BJ (cell line): ENCODE data around the gene DNAH3. TPM values are rescaled to one million over a fixed set of nuclear protein-coding genes. Genes with fewer than 3 reads are reported as not detected.
"Not testable (repeated sequence)": the region's sequence is repeated elsewhere in the genome, so short reads cannot be mapped to it uniquely, and the experiment has no call there.

ENCODE experiments used
- CTCF ChIA-PET: fragments of 350-600 bp; formaldehyde crosslinking; extraction: SDS; loops from one replicate; lab custom pipeline; 2021; ENCODE audit warnings: antibody characterized with exemption, inconsistent platforms; lab: Yijun Ruan, JAX
- POLR2A ChIA-PET: fragments of 300-600 bp; sonication (Branson Sonifier 250); formaldehyde crosslinking; extraction: SDS; loops from one replicate; lab custom pipeline; 2021; ENCODE audit warnings: antibody characterized with exemption; lab: Charles Lee
- DNase-seq: peaks from one replicate; pipeline ENCODE4 v3.0.0-alpha.2; 2011; ENCODE audit warnings: low read depth
- H3K27me3 ChIP-seq: 2 replicates; pipeline ENCODE4 v1.6.0; 2011; ENCODE audit warnings: low read length; ENCODE audit not compliant: control insufficient read depth, insufficient read depth
- H3K36me3 ChIP-seq: 2 replicates; pipeline ENCODE4 v1.5.1; 2011; ENCODE audit warnings: low read length; ENCODE audit not compliant: control insufficient read depth, insufficient read depth
- H3K4me3 ChIP-seq: 2 replicates; pipeline ENCODE4 v1.5.1; 2011; ENCODE audit warnings: low read depth, mild to moderate bottlenecking, control low read depth, low read length
- polyA plus RNA-seq: library from polyadenylated mRNA; depleted of rRNA; stranded (reverse); fragments of >200 nt; gene quantifications from 2 replicates; pipeline ENCODE4 v1.2.3, GENCODE V29; 2011
- TF ChIP-seq, protein P1 (sequence below): IDR thresholded peaks from 2 replicates; pipeline ENCODE4 v1.5.1; 2011; ENCODE audit warnings: low read depth, mild to moderate bottlenecking, control low read depth, inconsistent platforms, low read length, moderate library complexity; ENCODE audit not compliant: insufficient read depth

DNAH3 gene
- polyA plus RNA-seq, 1 experiment, result not detected

DNA sequence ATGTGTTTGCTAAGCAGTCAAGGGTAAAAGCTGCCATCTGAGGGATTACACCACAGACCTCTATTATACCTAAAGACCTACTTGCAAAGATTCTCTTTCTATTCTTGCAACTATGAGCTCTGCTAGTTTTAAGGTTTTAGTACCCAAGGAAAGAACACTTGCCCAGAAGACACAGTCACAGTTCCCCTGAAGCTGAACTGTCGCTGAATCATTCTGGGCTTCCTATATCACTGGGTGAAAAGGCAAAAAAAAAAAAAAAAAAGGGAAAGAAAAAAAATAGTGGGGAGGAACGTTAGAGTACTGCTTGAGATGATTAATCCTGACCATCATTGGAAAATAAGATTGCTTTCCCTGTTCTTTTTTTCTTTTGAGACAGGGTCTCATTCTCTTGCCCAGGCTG is 212.2 kb downstream of the DNAH3 start:
- DNase-seq, result no peak
- POLR2A ChIA-PET, result interaction anchor here (0.6 kb wide), 1 partner anchor 54 kb away, joined by 3 read pairs; no protein-coding TSS in a partner anchor
- no peaks in the 10 kb centered on the region for H3K27me3 ChIP-seq
- CTCF ChIA-PET, result no interaction called here
- H3K36me3 ChIP-seq, result no peaks in the 10 kb centered on the region
- TF ChIP-seq, protein P1, sequence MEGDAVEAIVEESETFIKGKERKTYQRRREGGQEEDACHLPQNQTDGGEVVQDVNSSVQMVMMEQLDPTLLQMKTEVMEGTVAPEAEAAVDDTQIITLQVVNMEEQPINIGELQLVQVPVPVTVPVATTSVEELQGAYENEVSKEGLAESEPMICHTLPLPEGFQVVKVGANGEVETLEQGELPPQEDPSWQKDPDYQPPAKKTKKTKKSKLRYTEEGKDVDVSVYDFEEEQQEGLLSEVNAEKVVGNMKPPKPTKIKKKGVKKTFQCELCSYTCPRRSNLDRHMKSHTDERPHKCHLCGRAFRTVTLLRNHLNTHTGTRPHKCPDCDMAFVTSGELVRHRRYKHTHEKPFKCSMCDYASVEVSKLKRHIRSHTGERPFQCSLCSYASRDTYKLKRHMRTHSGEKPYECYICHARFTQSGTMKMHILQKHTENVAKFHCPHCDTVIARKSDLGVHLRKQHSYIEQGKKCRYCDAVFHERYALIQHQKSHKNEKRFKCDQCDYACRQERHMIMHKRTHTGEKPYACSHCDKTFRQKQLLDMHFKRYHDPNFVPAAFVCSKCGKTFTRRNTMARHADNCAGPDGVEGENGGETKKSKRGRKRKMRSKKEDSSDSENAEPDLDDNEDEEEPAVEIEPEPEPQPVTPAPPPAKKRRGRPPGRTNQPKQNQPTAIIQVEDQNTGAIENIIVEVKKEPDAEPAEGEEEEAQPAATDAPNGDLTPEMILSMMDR, result no peak
- no peak overlapping the region for H3K4me3 ChIP-seq

DNA sequence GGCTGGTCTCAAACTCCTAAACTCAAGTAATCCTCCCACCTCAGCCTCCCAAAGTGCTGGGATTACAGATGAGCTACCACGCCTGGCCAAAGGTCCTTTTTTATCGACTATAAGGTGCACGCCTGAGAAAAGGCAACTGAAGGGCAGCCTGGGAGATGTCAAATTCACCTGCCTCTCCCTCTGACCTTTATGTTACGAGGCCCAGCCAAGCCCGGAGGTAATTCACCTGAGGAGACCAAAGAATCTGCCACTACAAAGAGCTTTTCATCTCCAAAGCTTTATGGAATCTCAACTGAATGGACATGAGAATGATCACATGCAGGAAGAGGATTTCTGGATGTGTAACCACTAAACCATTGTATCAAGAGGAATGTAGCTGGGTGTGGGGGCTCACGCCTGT is 212.9 kb downstream of the DNAH3 start:
- H3K36me3 ChIP-seq, result no peaks in the 10 kb centered on the region
- no peak for DNase-seq
- POLR2A ChIA-PET, result no interaction called here
- H3K27me3 ChIP-seq, result no peaks in the 10 kb centered on the region
- no peak overlapping the region for H3K4me3 ChIP-seq
- TF ChIP-seq, protein P1, result no peak
- CTCF ChIA-PET, result interaction anchor here (1.3 kb wide), 1 partner anchor 87 kb away, joined by 3 read pairs; no protein-coding TSS in a partner anchor

DNA sequence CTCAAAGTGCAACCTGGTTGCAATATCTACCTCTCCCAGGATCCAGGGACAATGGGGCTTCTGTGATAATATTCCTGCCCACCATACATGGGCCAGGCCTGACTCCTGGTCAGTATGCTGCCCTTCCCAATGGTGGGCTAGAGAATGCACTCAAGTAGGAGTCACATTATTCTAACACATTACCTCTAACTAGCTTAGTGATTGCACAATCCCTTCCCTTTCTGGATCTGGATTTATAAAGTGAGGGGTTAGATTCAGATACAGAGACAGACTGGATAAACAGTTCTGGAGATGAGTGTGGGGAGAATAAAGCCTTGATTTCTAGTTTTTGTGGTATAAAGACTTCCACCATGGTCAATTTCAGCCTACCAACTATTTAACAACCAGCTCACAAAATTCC is 217.1 kb downstream of the DNAH3 start:
- Histone ChIP-seq H3K36me3 (no peaks in the 10 kb centered on the region), H3K27me3 (no peaks in the 10 kb centered on the region), H3K4me3 (no peak overlapping the region)
- TF ChIP-seq, protein P1, result no peak
- ChIA-PET CTCF (interaction anchor here (1.4 kb wide), 1 partner anchor 82 kb away, joined by 4 read pairs; no protein-coding TSS in a partner anchor), POLR2A (no interaction called here)
- no peak for DNase-seq

DNA sequence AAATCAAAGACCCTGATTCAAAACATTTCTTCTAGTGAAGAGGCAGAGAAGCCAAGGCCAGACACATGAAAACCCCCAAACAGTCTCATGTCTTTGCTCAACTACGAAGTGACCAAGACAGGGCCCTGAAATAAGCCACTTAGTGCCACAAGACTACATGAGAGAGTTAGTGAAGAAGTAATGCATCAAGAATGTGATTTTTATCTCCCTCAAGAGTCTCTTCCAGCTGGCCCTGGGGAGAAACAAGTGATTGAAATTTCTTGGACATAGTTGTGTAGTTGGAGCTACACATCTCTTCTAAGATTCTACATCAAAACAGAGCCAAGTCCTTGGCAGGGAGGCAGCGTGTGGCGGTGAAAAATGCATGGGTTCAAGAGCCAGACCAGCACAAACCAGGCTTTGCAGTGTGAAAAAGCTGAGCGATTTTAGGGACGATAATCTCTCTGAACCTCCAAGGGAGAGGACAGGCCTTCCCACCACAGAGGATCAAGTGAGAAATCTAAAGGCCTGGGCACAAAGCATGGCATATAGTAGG is 219.5 kb downstream of the DNAH3 start:
- DNase-seq, result no peak

DNA sequence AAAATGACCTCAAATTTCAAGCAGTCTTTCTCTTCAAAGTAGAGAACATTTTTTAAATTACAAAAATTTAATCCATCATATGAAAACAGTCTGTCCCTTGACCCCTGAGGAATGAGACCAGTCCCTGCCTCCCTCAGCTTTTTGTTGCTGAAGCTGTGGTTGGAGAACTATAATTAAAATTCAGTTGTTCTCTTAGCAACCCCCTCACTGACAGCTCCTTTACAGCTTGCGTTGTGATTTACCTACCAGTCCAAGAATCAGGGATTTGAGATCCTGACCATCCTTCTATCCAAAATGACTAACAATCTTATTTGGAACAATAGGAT is 220.3 kb downstream of the DNAH3 start:
- DNase-seq, result no peak
- ChIA-PET POLR2A (no interaction called here), CTCF (interaction anchor here (1.1 to 1.5 kb wide), 3 partner anchors 12 to 154 kb away, joined by 3 read pairs; no protein-coding TSS in a partner anchor)
- TF ChIP-seq, protein P1, result no peak
- peaks cover 2% of the 10 kb centered on the region; the same call in 1 of the 2 replicates for H3K36me3 ChIP-seq
- H3K27me3 ChIP-seq, result no peaks in the 10 kb centered on the region
- no peak overlapping the region for H3K4me3 ChIP-seq

More for the DNA sequence above, 219.5 kb downstream of the DNAH3 start:
- CTCF ChIA-PET, result interaction anchor here (1.3 to 1.5 kb wide), 2 partner anchors 13 to 153 kb away, joined by 3 read pairs; no protein-coding TSS in a partner anchor
- H3K4me3 ChIP-seq, result no peak overlapping the region
- POLR2A ChIA-PET, result no interaction called here
- H3K27me3 ChIP-seq, result no peaks in the 10 kb centered on the region
- TF ChIP-seq, protein P1, result no peak
- no peaks in the 10 kb centered on the region for H3K36me3 ChIP-seq

DNA sequence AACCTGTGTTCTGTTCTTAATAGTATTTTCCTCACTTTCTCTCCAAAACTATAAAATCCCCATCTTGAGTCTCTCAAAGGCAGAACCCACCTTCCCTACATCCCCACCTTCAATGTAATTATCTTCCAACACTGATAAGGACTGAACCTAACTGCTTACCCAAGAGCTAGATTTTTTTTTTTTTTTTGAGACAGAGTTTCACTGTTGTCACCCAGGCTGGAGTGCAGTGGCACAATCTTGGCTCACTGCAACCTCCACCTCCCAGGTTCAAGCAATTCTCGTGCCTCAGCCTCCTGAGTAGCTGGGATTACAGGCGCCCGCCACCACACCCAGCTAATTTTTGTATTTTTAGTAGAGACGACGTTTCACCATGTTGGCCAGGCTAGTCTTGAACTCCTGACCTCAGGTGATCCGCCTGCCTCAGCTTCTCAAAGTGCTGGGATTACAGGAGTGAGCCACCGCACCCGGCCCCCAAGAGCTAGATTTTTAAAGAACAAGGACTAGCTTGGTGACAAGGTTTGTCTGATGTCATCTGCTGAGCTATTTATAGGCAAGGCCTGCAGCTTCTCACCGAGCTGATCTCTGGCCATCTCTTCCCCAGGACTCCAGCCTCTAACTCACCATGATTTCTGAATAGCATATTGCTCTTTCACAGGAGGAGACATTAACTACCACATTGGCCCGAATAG is 220.8 kb downstream of the DNAH3 start:
- H3K27me3 ChIP-seq, H3K4me3 ChIP-seq, H3K36me3 ChIP-seq, POLR2A ChIA-PET, DNase-seq: not testable (repeated sequence)
- CTCF ChIA-PET, result interaction anchor here (1.1 to 1.5 kb wide), 2 partner anchors 12 to 86 kb away, joined by 3 read pairs; no protein-coding TSS in a partner anchor
